Natural killer cell (primary cell): ENCODE results near the gene NECTIN1. TPM values are rescaled to one million over a fixed set of nuclear protein-coding genes. Genes with fewer than 3 reads are reported as not detected.

Experiments used
- ATAC-seq, 3 donors: fragments of 150-1000 bp in 2 of 3; fragments of 200-7000 bp in 1 of 3; cut with Tn5 transposase; 1 replicate in 1 of 3; 2 replicates in 2 of 3; pipeline ENCODE4 v1.10.0; 2021; ENCODE audit warnings: mild to moderate bottlenecking in 2 of 3, moderate library complexity in 2 of 3
- DNase-seq, 2 donors: peaks; one replicate each; pipeline versions ENCODE4 v3.0.0 to v3.0.0-alpha.2; 2013 to 2021; ENCODE audit warnings: mixed read lengths in 1 of 2
- H3K27ac ChIP-seq: one replicate; pipeline ENCODE4 v1.5.1; 2013; ENCODE audit warnings: mild to moderate bottlenecking, low read length
- H3K27me3 ChIP-seq: one replicate; pipeline ENCODE4 v1.6.1; 2013; ENCODE audit warnings: low read length; ENCODE audit not compliant: control insufficient read depth, insufficient read depth
- H3K36me3 ChIP-seq: one replicate; pipeline ENCODE4 v1.6.1; 2013; ENCODE audit warnings: low read length; ENCODE audit not compliant: control insufficient read depth, insufficient read depth
- H3K4me1 ChIP-seq: one replicate; pipeline ENCODE4 v1.6.1; 2013; ENCODE audit warnings: low read length; ENCODE audit not compliant: control insufficient read depth, insufficient read depth
- H3K4me3 ChIP-seq: one replicate; pipeline ENCODE4 v1.5.1; 2013; ENCODE audit warnings: low read length
- H3K9me3 ChIP-seq: one replicate; pipeline ENCODE4 v1.6.1; 2013; ENCODE audit warnings: low read length; ENCODE audit not compliant: control insufficient read depth, insufficient read depth
- H3K27ac Mint-ChIP-seq, 2 donors: one replicate each; pipeline ENCODE4 v1.8.0; 2022; ENCODE audit warnings: mild to moderate bottlenecking in 2 of 2, mixed read lengths in 2 of 2, moderate library complexity in 1 of 2
- H3K27me3 Mint-ChIP-seq, 2 donors: one replicate each; pipeline ENCODE4 v1.8.0; 2022; ENCODE audit warnings: low read depth in 2 of 2, mixed read lengths in 2 of 2
- H3K36me3 Mint-ChIP-seq: one replicate; pipeline ENCODE4 v1.8.0; 2022; ENCODE audit warnings: mixed read lengths
- H3K4me1 Mint-ChIP-seq, 2 donors: one replicate each; pipeline ENCODE4 v1.8.0; 2022; ENCODE audit warnings: mixed read lengths in 2 of 2
- H3K4me3 Mint-ChIP-seq: one replicate; pipeline ENCODE4 v1.8.0; 2022; ENCODE audit warnings: mild to moderate bottlenecking, moderate library complexity, mixed read lengths
- H3K9me3 Mint-ChIP-seq, 2 donors: one replicate each; pipeline ENCODE4 v1.8.0; 2022; ENCODE audit warnings: mixed read lengths in 2 of 2
- CTCF ChIP-seq: fragments of 200-600 bp; IDR thresholded peaks from one replicate; pipeline ENCODE4 v1.8.0; 2022; ENCODE audit warnings: antibody characterized with exemption
- WGBS: methylation state at CpG from one replicate; pipeline ENCODE4 v1.1.7; 2013; ENCODE audit warnings: missing lambda C conversion rate; ENCODE audit not compliant: insufficient coverage; 5-methylcytosine and 5-hydroxymethylcytosine counted together
- intact Hi-C: fragments of 100-400 bp; cut with micrococcal nuclease; formaldehyde crosslinking; loops from one replicate; pipeline ENCODE4 v1.14.2; 2022
- total RNA-seq, 4 donors: library from RNA; stranded (reverse); fragments of 120-200 nt in 1 of 4; gene quantifications; one replicate each; pipeline versions ENCODE4 v1.2.3 to v1.2.4, GENCODE V29; 2013 to 2022

Gene NECTIN1
- total RNA-seq, 3 donors from 2014 or later (not counting 1 experiment from before 2014, with no cell fraction given): 5.8 to 18.8 (median 7.8) TPM

GRCh38 chr11:119711476-119711875 is 17.5 kb downstream of the NECTIN1 start:
- Mint-ChIP-seq H3K4me3 (no peak overlapping the region), H3K9me3 (no peaks in the 10 kb centered on the region), H3K4me1 (peaks cover 13 to 24% of the 10 kb centered on the region in 2 donors), H3K27me3 (peaks cover 50 to 53% of the 10 kb centered on the region in 2 donors), H3K27ac (no peak overlapping the region), H3K36me3 (no peaks in the 10 kb centered on the region)
- Histone ChIP-seq H3K9me3 (no peaks in the 10 kb centered on the region), H3K27me3 (peaks cover 6% of the 10 kb centered on the region), H3K4me1 (peaks cover 13% of the 10 kb centered on the region), H3K36me3 (no peaks in the 10 kb centered on the region), H3K27ac (no peak overlapping the region), H3K4me3 (no peak overlapping the region)
- 81% methylated on average over 4 of the region's 4 CpGs for WGBS
- intact Hi-C loops: no loop called here
- no peak for TF ChIP-seq CTCF
- DNase-seq (no peak), ATAC-seq (no peak)

- intact Hi-C loops: no loop called here
- 94% methylated on average over 2 of the region's 2 CpGs for WGBS
- H3K4me3 ChIP-seq: no peak overlapping the region
- peaks cover 6% of the 10 kb centered on the region for H3K27me3 ChIP-seq
- no peaks in the 10 kb centered on the region for H3K36me3 ChIP-seq
- Mint-ChIP-seq H3K36me3 (peaks cover under 1% of the 10 kb centered on the region), H3K4me3 (no peak overlapping the region), H3K9me3 (no peaks in the 10 kb centered on the region), H3K27me3 (peaks cover 56 to 58% of the 10 kb centered on the region in 2 donors), H3K4me1 (peaks cover 13 to 26% of the 10 kb centered on the region in 2 donors), H3K27ac (no peak overlapping the region)
- no peak overlapping the region for H3K27ac ChIP-seq
- H3K4me1 ChIP-seq: peaks cover 13% of the 10 kb centered on the region
- DNase-seq: no peak
- H3K9me3 ChIP-seq: no peaks in the 10 kb centered on the region
- ATAC-seq: no peak
- no peak for TF ChIP-seq CTCF
Measured at GRCh38 chr11:119710417-119710816, 18.6 kb downstream of the NECTIN1 start.

GRCh38 chr11:119709638-119710346 is 19.2 kb downstream of the NECTIN1 start:
- no peak overlapping the region for H3K27ac ChIP-seq
- no peaks in the 10 kb centered on the region for H3K36me3 ChIP-seq
- 49% methylated on average over 18 of the region's 22 CpGs for WGBS
- peaks cover 7% of the 10 kb centered on the region for H3K36me3 Mint-ChIP-seq
- H3K4me1 ChIP-seq: peaks cover 13% of the 10 kb centered on the region
- H3K4me3 ChIP-seq: no peak overlapping the region
- no peak for TF ChIP-seq CTCF
- ATAC-seq: peak in 1 of 3 donors; percentile 54
- intact Hi-C loops: no loop called here
- no peaks in the 10 kb centered on the region for H3K9me3 Mint-ChIP-seq
- peaks cover 13 to 32% of the 10 kb centered on the region in 2 donors for H3K4me1 Mint-ChIP-seq
- H3K4me3 Mint-ChIP-seq: no peak overlapping the region
- no peak for DNase-seq
- no peaks in the 10 kb centered on the region for H3K9me3 ChIP-seq
- no peak overlapping the region for H3K27ac Mint-ChIP-seq
- H3K27me3 Mint-ChIP-seq: peaks cover 62 to 64% of the 10 kb centered on the region in 2 donors
- peaks cover 6% of the 10 kb centered on the region for H3K27me3 ChIP-seq

GRCh38 chr11:119709171-119709570 is 19.8 kb downstream of the NECTIN1 start:
- Histone ChIP-seq H3K4me3 (no peak overlapping the region), H3K36me3 (no peaks in the 10 kb centered on the region), H3K4me1 (peaks cover 13% of the 10 kb centered on the region), H3K27me3 (peaks cover 6% of the 10 kb centered on the region), H3K9me3 (no peaks in the 10 kb centered on the region), H3K27ac (no peak overlapping the region)
- peaks cover 8% of the 10 kb centered on the region for H3K36me3 Mint-ChIP-seq
- DNase-seq: no peak
- intact Hi-C loops: no loop called here
- no peaks in the 10 kb centered on the region for H3K9me3 Mint-ChIP-seq
- H3K4me1 Mint-ChIP-seq: peaks cover 13 to 34% of the 10 kb centered on the region in 2 donors
- no peak for TF ChIP-seq CTCF
- H3K4me3 Mint-ChIP-seq: no peak overlapping the region
- 52% methylated on average over 8 of the region's 9 CpGs for WGBS
- peaks cover 66% of the 10 kb centered on the region in 2 donors for H3K27me3 Mint-ChIP-seq
- H3K27ac Mint-ChIP-seq: no peak overlapping the region
- ATAC-seq: peak in 1 of 3 donors; percentile 8
